HUES6 (cell line): ENCODE measurements around the gene MEIKIN.
"Not testable (repeated sequence)": the region's sequence is repeated elsewhere in the genome, so short reads cannot be mapped to it uniquely, and the experiment has no call there.

Experiments
- H3K27ac ChIP-seq: 2 replicates; pipeline ENCODE4 v1.7.0; 2013; ENCODE audit warnings: low read depth, mild to moderate bottlenecking, low read length, inconsistent platforms
- H3K27me3 ChIP-seq: 2 replicates; pipeline ENCODE4 v1.6.1; 2013; ENCODE audit warnings: low read length; ENCODE audit not compliant: control insufficient read depth, insufficient read depth
- H3K36me3 ChIP-seq: 2 replicates; pipeline ENCODE4 v1.6.1; 2013; ENCODE audit warnings: low read length; ENCODE audit not compliant: control insufficient read depth, insufficient read depth
- H3K4me1 ChIP-seq: 2 replicates; pipeline ENCODE4 v1.6.1; 2013; ENCODE audit warnings: low read length; ENCODE audit not compliant: control insufficient read depth, insufficient read depth
- H3K4me3 ChIP-seq: 2 replicates; pipeline ENCODE4 v1.5.1; 2013; ENCODE audit warnings: low read depth, low read length
- H3K9ac ChIP-seq: one replicate; pipeline ENCODE4 v1.6.1; 2013; ENCODE audit warnings: mild to moderate bottlenecking, low read length
- H3K9me3 ChIP-seq: 2 replicates; pipeline ENCODE4 v1.6.1; 2013; ENCODE audit warnings: low read depth, low read length; ENCODE audit not compliant: control insufficient read depth, insufficient read depth

The MEIKIN gene

DNA sequence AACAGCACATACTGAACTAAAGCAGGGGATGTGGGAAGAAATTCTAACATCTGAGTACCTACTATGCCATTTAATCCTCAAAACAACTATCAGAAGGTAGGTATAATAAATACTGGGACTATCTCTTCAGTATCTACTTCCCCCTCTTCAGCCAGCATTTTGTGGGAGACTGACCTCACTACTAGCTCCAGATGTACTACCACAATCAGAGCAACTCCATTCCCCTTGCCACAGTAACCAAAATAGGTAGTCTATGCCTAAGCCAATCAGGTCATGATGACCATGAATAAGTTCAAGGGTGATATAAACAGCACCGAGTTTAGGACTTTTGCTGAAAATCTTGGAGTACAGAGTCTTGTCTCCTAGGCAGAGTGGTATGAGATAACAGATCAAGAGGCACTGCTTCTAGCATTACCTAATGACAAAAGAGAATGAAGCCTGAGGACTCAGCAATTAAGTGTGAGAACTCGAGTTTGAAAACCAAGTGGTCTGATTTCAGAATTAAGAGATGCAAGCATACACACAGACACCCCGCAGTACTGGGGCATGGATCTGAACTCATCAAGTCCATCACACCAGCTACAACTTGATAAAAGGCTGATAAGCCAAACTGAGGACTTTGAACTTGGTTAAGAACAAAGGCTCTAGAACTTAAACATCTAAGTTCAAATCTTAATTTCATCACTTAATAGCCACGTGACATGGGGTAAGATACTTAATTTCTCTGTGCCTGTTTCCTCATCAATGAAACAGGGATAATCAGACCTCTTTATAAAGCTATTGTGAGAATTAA lies 158.4 kb downstream of the MEIKIN start:
- H3K36me3 ChIP-seq, result no peaks in the 10 kb centered on the region
- H3K27me3 ChIP-seq, result no peaks in the 10 kb centered on the region
- no peak overlapping the region for H3K27ac ChIP-seq
- no peak overlapping the region for H3K4me3 ChIP-seq
- no peaks in the 10 kb centered on the region for H3K4me1 ChIP-seq
- H3K9me3 ChIP-seq, result no peaks in the 10 kb centered on the region
- H3K9ac ChIP-seq, result no peak overlapping the region

DNA sequence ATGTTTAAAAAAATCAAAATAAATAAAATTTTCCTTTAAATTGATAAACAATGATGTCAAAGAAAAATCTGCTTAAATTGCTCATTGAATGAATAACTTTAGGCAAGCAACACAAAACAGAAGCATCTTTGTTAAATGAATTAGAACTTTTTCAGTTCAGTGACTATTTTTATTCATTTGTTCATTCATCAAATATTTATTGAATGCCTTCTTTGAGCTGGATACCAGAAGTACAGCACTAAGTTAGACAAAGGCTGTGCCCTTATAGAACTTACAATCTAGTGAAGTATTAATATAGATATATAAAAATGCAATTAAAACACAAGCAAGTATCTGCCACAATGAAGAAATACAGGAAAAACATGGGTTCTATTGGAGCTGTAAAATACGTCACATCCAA lies 159.4 kb downstream of the MEIKIN start:
- Histone ChIP-seq H3K4me1 (no peaks in the 10 kb centered on the region), H3K27me3 (no peaks in the 10 kb centered on the region), H3K36me3 (no peaks in the 10 kb centered on the region), H3K9ac (no peak overlapping the region), H3K27ac (no peak overlapping the region), H3K4me3 (no peak overlapping the region), H3K9me3 (no peaks in the 10 kb centered on the region; the same call in 1 of the 2 replicates)

DNA sequence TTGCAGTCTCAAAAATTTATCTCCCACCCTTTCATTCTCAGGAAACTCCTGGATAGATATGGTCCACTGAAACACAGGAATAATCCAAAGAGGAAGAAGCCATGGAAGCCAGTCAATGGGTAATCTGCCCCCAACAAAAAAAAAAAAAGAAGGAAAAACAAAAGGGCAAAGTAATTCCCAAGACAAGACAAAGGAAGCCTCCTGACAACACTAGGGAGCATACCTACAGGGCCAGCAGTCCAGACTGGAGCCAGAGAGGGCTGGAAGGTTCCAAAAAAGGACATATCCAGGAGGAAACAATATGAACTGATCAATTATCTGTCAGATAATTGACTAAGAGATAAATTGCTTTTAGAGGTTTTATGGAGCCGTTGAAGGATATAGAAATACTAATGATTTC lies 161.6 kb downstream of the MEIKIN start:
- Histone ChIP-seq H3K4me3 (no peak overlapping the region), H3K9ac (no peak overlapping the region), H3K36me3 (no peaks in the 10 kb centered on the region), H3K27me3 (no peaks in the 10 kb centered on the region), H3K9me3 (no peaks in the 10 kb centered on the region; the same call in 1 of the 2 replicates), H3K27ac (no peak overlapping the region), H3K4me1 (no peaks in the 10 kb centered on the region)

DNA sequence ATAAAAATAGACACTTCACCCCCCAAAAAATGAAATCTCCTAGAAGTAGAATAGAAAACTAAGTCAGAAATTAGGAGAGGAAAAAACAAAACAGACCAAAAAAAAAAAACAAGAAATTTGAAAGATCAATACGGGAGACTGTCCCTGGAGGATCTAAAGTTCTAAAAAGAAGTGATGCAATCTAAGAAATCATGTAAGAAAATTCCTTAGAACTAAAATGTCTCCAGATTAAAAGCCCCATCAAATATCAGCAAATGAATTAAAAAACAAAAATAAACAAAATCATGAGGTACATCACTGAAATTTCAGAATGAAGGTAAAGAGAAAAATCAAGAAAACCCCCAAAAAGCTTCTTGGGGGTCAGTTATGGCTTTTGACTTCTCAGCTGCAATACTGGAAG lies 162.1 kb downstream of the MEIKIN start:
- Histone ChIP-seq H3K36me3 (no peaks in the 10 kb centered on the region), H3K9me3 (no peaks in the 10 kb centered on the region; the same call in 1 of the 2 replicates), H3K27ac (no peak overlapping the region), H3K27me3 (no peaks in the 10 kb centered on the region), H3K9ac (no peak overlapping the region), H3K4me3 (no peak overlapping the region), H3K4me1 (no peaks in the 10 kb centered on the region)

DNA sequence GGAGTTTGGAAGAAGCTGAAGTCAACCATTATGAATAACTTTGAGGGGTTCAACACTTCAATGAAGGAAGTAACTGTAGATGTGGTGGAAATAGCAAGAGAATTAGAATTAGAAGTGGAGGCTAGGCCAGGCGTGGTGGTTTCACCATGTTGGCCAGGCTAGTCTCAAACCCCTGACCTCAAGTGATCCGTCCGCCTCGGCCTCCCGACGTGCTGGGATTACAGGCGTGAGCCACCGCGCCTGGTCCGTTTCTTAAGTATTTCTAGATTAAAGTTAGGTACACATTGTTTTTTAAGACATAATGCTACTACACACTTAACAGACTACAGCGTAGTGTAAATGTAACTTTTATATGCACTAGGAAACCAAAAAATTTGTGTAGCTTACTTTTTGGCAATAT lies 162.7 kb downstream of the MEIKIN start:
- no peak overlapping the region for H3K27ac ChIP-seq
- no peak overlapping the region for H3K4me3 ChIP-seq
- no peaks in the 10 kb centered on the region for H3K4me1 ChIP-seq
- no peak overlapping the region for H3K9ac ChIP-seq
- H3K9me3 ChIP-seq, result no peaks in the 10 kb centered on the region; the same call in 1 of the 2 replicates
- no peaks in the 10 kb centered on the region for H3K36me3 ChIP-seq
- no peaks in the 10 kb centered on the region for H3K27me3 ChIP-seq

DNA sequence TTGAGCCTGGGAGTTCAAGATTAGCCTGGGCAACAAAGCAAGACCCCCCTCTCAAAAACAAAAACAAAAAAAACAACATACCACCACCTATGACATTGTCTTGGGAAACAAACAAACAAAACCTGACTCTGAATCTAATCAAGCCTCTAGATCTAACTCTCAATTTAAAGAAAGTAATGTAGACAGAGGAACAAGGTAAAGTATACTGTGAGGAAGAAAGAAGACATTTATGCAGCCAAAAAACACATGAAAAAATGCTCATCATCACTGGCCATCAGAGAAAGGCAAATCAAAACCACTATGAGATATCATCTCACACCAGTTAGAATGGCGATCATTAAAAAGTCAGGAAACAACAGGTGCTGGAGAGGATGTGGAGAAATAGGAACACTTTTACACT lies 167.3 kb downstream of the MEIKIN start:
- not testable (repeated sequence) for H3K4me1 ChIP-seq, H3K9me3 ChIP-seq, H3K4me3 ChIP-seq, H3K9ac ChIP-seq, H3K36me3 ChIP-seq, H3K27ac ChIP-seq, H3K27me3 ChIP-seq

DNA sequence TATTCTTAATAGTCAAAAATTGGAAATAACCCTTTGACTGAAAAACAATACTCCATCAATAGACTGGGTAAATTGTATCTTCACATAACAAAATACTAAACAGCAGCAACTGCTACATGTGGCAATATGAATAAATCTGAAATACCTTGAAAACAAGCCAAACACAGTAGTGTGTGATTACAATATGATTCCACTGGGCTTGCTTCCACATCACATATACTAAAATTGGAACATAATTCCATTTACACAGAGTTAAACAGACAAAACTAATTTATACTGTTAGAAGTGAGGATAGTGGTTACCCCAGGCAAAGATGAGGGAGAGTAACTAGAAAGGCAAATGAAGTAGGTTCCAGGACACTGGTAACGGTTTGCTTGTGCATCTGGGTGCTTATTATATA lies 169.0 kb downstream of the MEIKIN start:
- no peaks in the 10 kb centered on the region for H3K27me3 ChIP-seq
- no peaks in the 10 kb centered on the region for H3K4me1 ChIP-seq
- no peak overlapping the region for H3K27ac ChIP-seq
- H3K36me3 ChIP-seq, result no peaks in the 10 kb centered on the region
- no peak overlapping the region for H3K9ac ChIP-seq
- H3K4me3 ChIP-seq, result no peak overlapping the region
- H3K9me3 ChIP-seq, result no peaks in the 10 kb centered on the region; the same call in 1 of the 2 replicates

DNA sequence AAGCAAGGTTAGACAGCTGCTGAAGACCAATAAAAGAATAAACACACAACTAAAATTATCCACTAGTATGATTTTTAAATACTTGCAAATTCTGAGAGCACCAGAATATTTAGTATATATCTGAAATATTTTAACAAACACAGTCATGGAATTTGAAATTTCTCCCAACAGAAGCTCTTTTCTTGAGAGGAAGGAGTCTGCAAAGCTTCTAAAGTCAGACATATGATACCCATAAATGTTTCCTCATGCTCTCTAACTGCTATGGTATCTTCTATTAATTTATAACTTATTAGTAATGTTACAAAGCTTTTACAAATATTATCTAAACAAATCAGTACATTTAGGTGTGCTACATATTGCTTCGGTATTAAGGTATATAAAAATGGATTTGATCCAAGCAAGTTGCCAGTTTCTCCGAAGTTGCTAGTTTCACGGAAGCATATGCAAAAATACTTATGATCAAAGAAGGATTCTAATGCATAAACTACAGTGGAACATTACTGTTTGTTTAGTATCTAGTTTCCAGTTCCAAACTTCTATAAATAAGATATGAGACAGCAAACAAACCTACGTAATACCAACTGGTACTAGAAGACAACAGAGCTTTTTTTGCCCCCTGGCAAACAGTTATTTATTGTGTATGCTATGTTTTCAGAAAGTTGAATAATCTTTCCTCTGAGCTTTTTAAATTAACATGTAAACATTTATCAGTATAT lies 170.7 kb downstream of the MEIKIN start:
- no peaks in the 10 kb centered on the region for H3K27me3 ChIP-seq
- no peak overlapping the region for H3K27ac ChIP-seq

DNA sequence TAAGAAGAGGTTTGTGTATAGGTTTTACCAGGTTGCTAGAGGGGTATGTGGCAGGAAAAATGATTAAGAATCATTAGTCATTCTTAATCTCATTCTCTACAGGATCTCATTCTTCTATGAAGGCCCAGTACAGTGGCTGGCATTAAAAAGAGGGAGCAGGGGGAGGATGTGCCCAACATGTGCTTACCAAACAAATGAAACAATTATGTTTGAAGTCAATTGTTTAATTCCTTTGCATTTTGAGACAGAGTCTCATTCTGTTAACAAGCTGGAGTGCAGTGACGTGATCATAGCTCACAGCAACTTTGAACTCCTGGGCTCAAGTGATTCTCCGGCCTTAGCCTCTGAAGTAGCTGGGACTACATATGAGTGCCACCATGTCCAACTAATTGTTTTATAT lies 171.7 kb downstream of the MEIKIN start:
- Histone ChIP-seq H3K36me3 (no peaks in the 10 kb centered on the region), H3K4me1 (no peaks in the 10 kb centered on the region), H3K9me3 (no peaks in the 10 kb centered on the region), H3K27ac (no peak overlapping the region), H3K27me3 (no peaks in the 10 kb centered on the region), H3K9ac (no peak overlapping the region), H3K4me3 (no peak overlapping the region)

More for the DNA sequence above, 170.7 kb downstream of the MEIKIN start:
- Histone ChIP-seq H3K9ac (no peak overlapping the region), H3K4me3 (no peak overlapping the region), H3K36me3 (no peaks in the 10 kb centered on the region), H3K4me1 (no peaks in the 10 kb centered on the region), H3K9me3 (no peaks in the 10 kb centered on the region)

DNA sequence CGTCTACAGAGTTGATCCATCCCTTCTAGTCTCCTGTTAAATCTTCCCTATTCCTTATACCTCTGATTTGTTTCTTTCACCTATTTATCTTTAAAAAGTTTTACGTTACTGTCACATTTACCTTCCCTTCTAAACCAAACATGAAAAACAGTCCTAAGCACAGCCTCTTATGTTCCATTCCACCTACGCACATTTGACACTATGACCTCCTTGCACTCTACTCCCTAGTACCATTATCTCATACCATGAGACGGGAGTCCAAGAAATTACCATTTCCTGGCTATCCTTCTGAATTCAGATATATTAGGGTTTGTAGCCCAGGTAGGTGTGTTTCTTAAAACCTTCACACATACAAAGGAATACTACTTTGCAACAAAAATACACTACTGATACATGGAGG lies 173.8 kb downstream of the MEIKIN start:
- Histone ChIP-seq H3K27me3 (no peaks in the 10 kb centered on the region), H3K4me3 (no peak overlapping the region), H3K9ac (no peak overlapping the region), H3K36me3 (no peaks in the 10 kb centered on the region), H3K4me1 (no peaks in the 10 kb centered on the region), H3K27ac (no peak overlapping the region), H3K9me3 (no peaks in the 10 kb centered on the region)

DNA sequence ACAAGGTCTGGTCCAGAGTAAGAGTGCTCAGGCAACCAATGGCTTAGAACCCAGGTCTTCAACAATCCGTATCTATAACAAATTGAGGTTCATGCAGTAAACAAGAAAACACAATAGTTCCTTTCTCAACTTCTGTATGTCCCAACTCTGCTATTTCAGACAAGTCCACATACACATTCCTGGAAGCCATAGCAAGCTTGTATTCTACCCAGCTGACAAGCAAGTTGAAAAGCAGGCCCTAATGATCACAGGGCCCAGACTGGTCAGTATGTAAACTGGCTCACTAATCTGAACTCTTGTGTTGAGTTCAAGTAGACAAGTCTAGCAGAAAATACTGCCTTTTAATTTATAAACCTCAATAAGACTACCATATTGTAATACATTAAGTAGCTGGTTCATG lies 175.5 kb downstream of the MEIKIN start:
- no peaks in the 10 kb centered on the region for H3K27me3 ChIP-seq
- no peak overlapping the region for H3K9ac ChIP-seq
- H3K4me3 ChIP-seq, result no peak overlapping the region
- H3K27ac ChIP-seq, result no peak overlapping the region
- H3K36me3 ChIP-seq, result peaks cover under 1% of the 10 kb centered on the region; the same call in 1 of the 2 replicates
- H3K9me3 ChIP-seq, result no peaks in the 10 kb centered on the region
- no peaks in the 10 kb centered on the region for H3K4me1 ChIP-seq
